Right lobe of liver (tissue), 6 donors: ENCODE measurements around the gene CYFIP1. TPM values are rescaled to one million over a fixed set of nuclear protein-coding genes. Genes with fewer than 3 reads are reported as not detected.

Source experiments
- ATAC-seq, 4 donors: fragments of 200-7000 bp; cut with Tn5 transposase; one replicate each; pipeline ENCODE4 v1.9.1; 2020; ENCODE audit warnings: mild to moderate bottlenecking in 4 of 4, moderate library complexity in 4 of 4
- DNase-seq, 3 donors: peaks; one replicate each; pipeline ENCODE4 v3.0.0-alpha.2; 2020
- H3K27ac ChIP-seq, 3 donors: fragments of 200-600 bp; one replicate each; pipeline ENCODE4 v1.8.0; 2022
- H3K27me3 ChIP-seq, 2 donors: fragments of 200-600 bp; one replicate each; pipeline ENCODE4 v1.8.0; 2022
- H3K36me3 ChIP-seq, 4 donors: fragments of 200-600 bp; sonication (generic) in 1 of 4; one replicate each; pipeline versions ENCODE4 v1.5.1 to v1.8.0; 2017 to 2022; ENCODE audit warnings: control low read depth in 1 of 4
- H3K4me1 ChIP-seq, 4 donors: fragments of 200-600 bp; sonication (generic) in 1 of 4; one replicate each; pipeline versions ENCODE4 v1.5.1 to v1.8.0; 2017 to 2022; ENCODE audit warnings: control low read depth in 1 of 4
- H3K4me3 ChIP-seq, 3 donors: fragments of 200-600 bp; one replicate each; pipeline ENCODE4 v1.8.0; 2022
- H3K9me3 ChIP-seq, 4 donors: fragments of 200-600 bp; sonication (generic) in 1 of 4; one replicate each; pipeline versions ENCODE4 v1.5.1 to v1.8.0; 2017 to 2022; ENCODE audit warnings: control low read depth in 1 of 4
- CTCF ChIP-seq, 4 donors: fragments of 200-600 bp in 3 of 4; fragments of 450-650 bp in 1 of 4; IDR thresholded peaks; one replicate each; pipeline versions ENCODE4 v1.5.1 to v1.8.0; 2016 to 2022; ENCODE audit warnings: antibody characterized with exemption in 4 of 4, mild to moderate bottlenecking in 2 of 4
- POLR2A ChIP-seq: fragments of 450-650 bp; IDR thresholded peaks from one replicate; pipeline ENCODE4 v1.6.1; 2017; ENCODE audit warnings: antibody characterized with exemption, mild to moderate bottlenecking
- WGBS: methylation state at CpG from one replicate; pipeline ENCODE4 v1.1.6; 2018; ENCODE audit warnings: low coverage, low lambda C conversion rate; ENCODE audit not compliant: insufficient coverage; ENCODE audit errors: missing lambda C conversion rate; 5-methylcytosine and 5-hydroxymethylcytosine counted together
- intact Hi-C, 2 donors: fragments of 100-400 bp; cut with DNase I; formaldehyde crosslinking; loops; one replicate each; pipeline versions ENCODE4 v1.11.2 to v1.14.1; 2022
- total RNA-seq, 6 experiments: library from RNA; depleted of rRNA in 2 of 6; stranded (reverse); fragments of >200 nt in 2 of 6; fragmentation: NEBNext Ultra II Directional in 3 of 6; extraction: Animal tissue kit (Norgen Biotek cat#: 25700) in 3 of 6; gene quantifications; one replicate each; pipeline versions ENCODE4 v1.1.0 to v1.2.4, GENCODE V29; 2016 to 2023
- donor health status: DM: no; HTN: yes; CAD: no.
- donor health status: DM: no; HTN: no; CAD: no.
- donor health status: DM: no; HTN: no; CAD: no.
- donor health status: DM: no; HTN: yes; CAD: no.
- donor health status: DM: no; HTN: yes; CAD: no.

The CYFIP1 gene
- total RNA-seq, 6 experiments from 2014 or later, result 44.3 to 73.2 (median 50.7) TPM

- no peak for TF ChIP-seq POLR2A
- no peak for TF ChIP-seq CTCF (IDR thresholded peaks at IDR 0.05)
- ATAC-seq, result no peak
- H3K9me3 ChIP-seq, result no peaks in the 10 kb centered on the region
- intact Hi-C loops, result no loop called here
- no peak overlapping the region for H3K27ac ChIP-seq
- H3K4me3 ChIP-seq, result no peak overlapping the region
- 83% methylated on average over 1 of the region's 5 CpGs for WGBS
- no peaks in the 10 kb centered on the region for H3K27me3 ChIP-seq
- DNase-seq, result no peak
- no peaks in the 10 kb centered on the region for H3K4me1 ChIP-seq
- H3K36me3 ChIP-seq, result peaks cover 0 to 23% (median 4%) of the 10 kb centered on the region in 4 donors
Observed at GRCh38 chr15:22922003-22922402, 58.2 kb downstream of the CYFIP1 start.

GRCh38 chr15:22919171-22919570 lies 61.0 kb downstream of the CYFIP1 start:
- Histone ChIP-seq H3K36me3 (peaks cover 0 to 26% (median 4%) of the 10 kb centered on the region in 4 donors), H3K4me3 (no peak overlapping the region), H3K27me3 (no peaks in the 10 kb centered on the region), H3K9me3 (no peaks in the 10 kb centered on the region), H3K27ac (no peak overlapping the region), H3K4me1 (no peaks in the 10 kb centered on the region)
- no peak for DNase-seq
- intact Hi-C loops, result no loop called here
- ATAC-seq, result no peak
- WGBS, result 40% methylated on average over 2 of the region's 3 CpGs
- no peak for TF ChIP-seq POLR2A
- no peak for TF ChIP-seq CTCF (IDR thresholded peaks at IDR 0.05)

- Histone ChIP-seq H3K9me3 (no peaks in the 10 kb centered on the region), H3K4me1 (no peaks in the 10 kb centered on the region), H3K4me3 (no peak overlapping the region), H3K27ac (no peak overlapping the region), H3K36me3 (peaks cover 0 to 26% (median 4%) of the 10 kb centered on the region in 4 donors), H3K27me3 (no peaks in the 10 kb centered on the region)
- WGBS, result 83% methylated on average over 7 of the region's 25 CpGs
- intact Hi-C loops, result no loop called here
- ATAC-seq (no peak), DNase-seq (no peak)
- no peak for TF ChIP-seq POLR2A
- TF ChIP-seq CTCF (IDR thresholded peaks at IDR 0.05), result no peak
Observed at GRCh38 chr15:22918596-22919140, 61.5 kb downstream of the CYFIP1 start.

- no peaks in the 10 kb centered on the region for H3K9me3 ChIP-seq
- peaks cover 0 to 26% (median 4%) of the 10 kb centered on the region in 4 donors for H3K36me3 ChIP-seq
- TF ChIP-seq CTCF (IDR thresholded peaks at IDR 0.05) (no peak), POLR2A (no peak)
- no peak for DNase-seq
- WGBS, result 100% methylated on average over 2 of the region's 9 CpGs
- no peaks in the 10 kb centered on the region for H3K4me1 ChIP-seq
- intact Hi-C loops, result no loop called here
- ATAC-seq, result no peak
- no peak overlapping the region for H3K27ac ChIP-seq
- H3K4me3 ChIP-seq, result no peak overlapping the region
- H3K27me3 ChIP-seq, result no peaks in the 10 kb centered on the region
Observed at GRCh38 chr15:22918056-22918455, 62.1 kb downstream of the CYFIP1 start.

GRCh38 chr15:22917556-22917955 lies 62.6 kb downstream of the CYFIP1 start:
- no peak for TF ChIP-seq CTCF (IDR thresholded peaks at IDR 0.05)
- no peak for TF ChIP-seq POLR2A
- DNase-seq, result no peak
- peaks cover 0 to 30% (median 4%) of the 10 kb centered on the region in 4 donors for H3K36me3 ChIP-seq
- ATAC-seq, result no peak
- no peak overlapping the region for H3K4me3 ChIP-seq
- intact Hi-C loops, result no loop called here
- H3K27me3 ChIP-seq, result no peaks in the 10 kb centered on the region
- no peaks in the 10 kb centered on the region for H3K4me1 ChIP-seq
- 100% methylated on average over 1 of the region's 18 CpGs for WGBS
- H3K27ac ChIP-seq, result no peak overlapping the region
- H3K9me3 ChIP-seq, result no peaks in the 10 kb centered on the region
